BLaER1 treated with 17β-estradiol and CSF1 and Interleukin-3, amounts not matched to agents 10 nM and 100 nM (cell line): Measurements from ENCODE around the gene UBTF.

Experiments
- H3K27ac ChIP-seq, 11 experiments: shearing (Covaris generic); formaldehyde crosslinking; 2 replicates each; pipeline ENCODE4 v1.8.1; 2022
- H3K27me3 ChIP-seq, 11 experiments: shearing (Covaris generic); formaldehyde crosslinking; 2 replicates each; pipeline ENCODE4 v1.8.1; 2022
- H3K36me3 ChIP-seq, 11 experiments: shearing (Covaris generic); formaldehyde crosslinking; 2 replicates each; pipeline ENCODE4 v1.8.1; 2022
- H3K4me1 ChIP-seq, 10 experiments: shearing (Covaris generic); formaldehyde crosslinking; 2 replicates each; pipeline ENCODE4 v1.8.1; 2022
- H3K4me2 ChIP-seq, 11 experiments: shearing (Covaris generic); formaldehyde crosslinking; 2 replicates each; pipeline ENCODE4 v1.8.1; 2022
- H3K4me3 ChIP-seq, 10 experiments: shearing (Covaris generic); formaldehyde crosslinking; 2 replicates each; pipeline ENCODE4 v1.8.1; 2022
- H3K9ac ChIP-seq, 11 experiments: shearing (Covaris generic); formaldehyde crosslinking; 2 replicates each; pipeline ENCODE4 v1.8.1; 2022
- H3K9me3 ChIP-seq, 11 experiments: shearing (Covaris generic); formaldehyde crosslinking; replicated peaks in 1 of 11; 2 replicates each; pipeline ENCODE4 v1.8.1; 2022
- H4K20me1 ChIP-seq, 11 experiments: shearing (Covaris generic); formaldehyde crosslinking; 2 replicates each; pipeline ENCODE4 v1.8.1; 2022
- Cebpa-rat ChIP-seq, 11 experiments: shearing (Covaris generic); IDR thresholded peaks; 2 replicates each; pipeline ENCODE4 v1.8.1; 2022

The UBTF gene

DNA sequence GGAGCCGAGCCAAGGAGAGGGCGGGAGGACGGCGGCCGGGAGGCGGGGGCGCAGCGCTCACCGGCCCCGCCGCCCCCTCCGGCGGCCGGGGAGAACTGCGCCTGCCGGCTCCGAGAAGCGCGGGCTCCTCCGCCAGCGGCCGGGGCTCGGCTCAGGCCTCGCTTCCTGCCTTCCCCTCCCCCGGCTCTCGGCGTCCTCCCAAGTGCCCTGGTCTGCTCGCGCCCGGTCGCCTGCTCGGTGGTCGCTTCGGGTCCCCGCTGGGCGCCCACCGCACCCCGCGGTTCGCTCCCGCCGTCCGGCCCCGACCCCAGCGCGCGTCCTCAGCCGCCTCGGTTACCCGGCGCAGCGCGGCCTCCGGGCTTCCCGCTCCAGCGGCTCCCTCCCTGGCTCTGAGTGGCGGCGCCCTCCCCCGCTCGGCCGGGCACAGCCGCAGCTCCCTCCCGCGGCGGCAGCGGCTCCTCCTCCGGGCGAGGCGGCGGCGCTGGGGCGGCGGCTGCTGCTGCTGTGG, 313 bp downstream of the UBTF start:
- Histone ChIP-seq H3K27me3 (no peaks in the 10 kb centered on the region), H3K4me2 (peak overlapping the region in 10 of 11 experiments; percentile 3 to 61 (median 53); a peak in 16 of 22 replicates), H3K4me3 (peak overlapping the region; percentile 70 to 100 (median 98)), H3K9me3 (peaks cover 0 to 6% (median 0%) of the 10 kb centered on the region in 11 experiments; a peak in 4 of 22 replicates), H3K36me3 (peaks cover 25 to 38% (median 33%) of the 10 kb centered on the region in 11 experiments), H4K20me1 (peaks cover 25 to 41% (median 40%) of the 10 kb centered on the region in 11 experiments; a peak in 17 of 22 replicates), H3K4me1 (peaks cover 41 to 54% (median 49%) of the 10 kb centered on the region in 10 experiments), H3K9ac (peak overlapping the region; percentile 94 to 100 (median 99)), H3K27ac (peak overlapping the region; percentile 82 to 100 (median 99))
- no peak for TF ChIP-seq Cebpa-rat (IDR thresholded peaks at IDR 0.05)

DNA sequence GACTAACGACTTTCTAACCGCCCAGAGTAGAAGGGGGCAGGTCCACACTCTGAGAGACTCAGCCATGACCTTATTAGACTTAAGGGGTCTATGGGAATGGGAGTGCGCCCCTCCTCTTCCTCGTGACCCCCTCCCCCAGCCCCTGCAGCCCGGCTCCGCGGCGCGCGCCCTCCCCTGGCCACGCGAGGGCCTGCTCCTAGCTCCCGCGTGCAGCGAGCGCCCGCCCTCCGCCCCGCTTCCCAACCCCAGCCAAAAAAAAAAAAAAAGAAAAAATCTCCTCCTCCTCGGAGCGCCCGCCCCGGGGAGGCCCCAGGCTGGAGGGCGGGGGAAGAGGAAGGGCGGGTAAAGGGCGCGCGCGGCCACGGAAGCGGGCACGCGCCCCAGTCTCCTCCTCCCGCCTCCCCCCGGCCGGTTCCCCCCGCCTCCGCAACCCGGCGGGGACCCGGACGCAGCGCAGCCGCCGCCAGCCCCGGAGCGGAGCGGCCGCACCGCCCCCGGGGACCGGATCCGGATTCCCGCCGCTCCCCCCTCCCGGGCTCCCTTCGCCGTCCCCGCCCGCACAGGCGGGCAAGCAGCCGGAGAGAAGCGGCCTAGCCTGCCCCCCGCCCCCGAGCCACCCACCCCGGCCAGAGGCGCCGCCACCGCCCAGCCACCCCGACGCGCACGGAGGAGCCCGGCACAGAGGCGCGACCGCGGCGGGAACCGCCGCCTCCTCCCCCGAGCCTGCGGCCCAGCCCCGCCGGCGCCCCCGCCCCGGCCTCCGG, 949 bp downstream of the UBTF start:
- Histone ChIP-seq H3K4me2 (peak overlapping the region; percentile 95 to 100 (median 98)), H3K27me3 (no peaks in the 10 kb centered on the region), H3K4me1 (peaks cover 41 to 60% (median 55%) of the 10 kb centered on the region in 10 experiments), H3K36me3 (peaks cover 29 to 44% (median 39%) of the 10 kb centered on the region in 11 experiments), H3K4me3 (peak overlapping the region; percentile 70 to 100 (median 98)), H4K20me1 (peaks cover 25 to 47% (median 46%) of the 10 kb centered on the region in 11 experiments; a peak in 17 of 22 replicates), H3K9ac (peak overlapping the region; percentile 94 to 100 (median 99)), H3K27ac (peak overlapping the region; percentile 82 to 100 (median 99)), H3K9me3 (peaks cover 0 to 10% (median 0%) of the 10 kb centered on the region in 11 experiments; a peak in 4 of 22 replicates)
- TF ChIP-seq Cebpa-rat (IDR thresholded peaks at IDR 0.05), result no peak

DNA sequence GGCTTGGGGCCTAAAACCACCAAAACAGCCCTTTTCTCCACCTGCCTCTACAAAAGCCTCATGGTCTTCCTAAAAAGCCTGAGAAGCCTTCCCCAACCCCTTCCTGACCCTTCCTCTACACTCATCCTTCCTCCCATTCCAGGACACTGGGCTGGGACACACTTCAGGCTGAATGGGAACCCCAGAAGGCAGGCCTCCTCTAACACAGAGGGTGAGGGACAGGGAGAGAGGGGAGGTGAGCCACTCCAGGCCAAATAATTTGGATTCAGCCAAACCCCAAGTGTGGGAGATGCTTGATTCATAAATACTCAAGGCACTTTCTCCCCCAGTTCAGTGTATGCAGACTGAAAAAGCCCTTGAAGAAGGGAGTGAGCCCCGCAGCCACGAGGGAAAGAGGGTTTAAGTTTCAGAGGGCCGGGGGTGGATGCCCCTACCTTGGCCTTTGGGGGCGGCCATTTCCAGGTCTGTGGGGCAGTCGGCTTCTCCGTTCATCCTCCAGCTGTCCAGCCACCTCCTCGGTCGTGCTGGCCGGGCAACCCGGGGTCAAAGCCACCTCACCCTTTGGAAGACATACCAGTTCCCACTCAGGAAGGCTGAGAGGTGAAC, 1.6 kb downstream of the UBTF start:
- Histone ChIP-seq H3K4me1 (peaks cover 39 to 64% (median 60%) of the 10 kb centered on the region in 10 experiments), H4K20me1 (peaks cover 25 to 54% (median 53%) of the 10 kb centered on the region in 11 experiments; a peak in 17 of 22 replicates), H3K9me3 (peaks cover 0 to 10% (median 0%) of the 10 kb centered on the region in 11 experiments; a peak in 4 of 22 replicates), H3K4me2 (peak overlapping the region; percentile 95 to 100 (median 98)), H3K4me3 (peak overlapping the region; percentile 70 to 100 (median 98)), H3K9ac (peak overlapping the region; percentile 82 to 100 (median 99)), H3K36me3 (peaks cover 29 to 51% (median 46%) of the 10 kb centered on the region in 11 experiments), H3K27me3 (no peaks in the 10 kb centered on the region), H3K27ac (peak overlapping the region; percentile 44 to 100 (median 99); a peak in 21 of 22 replicates)
- TF ChIP-seq Cebpa-rat (IDR thresholded peaks at IDR 0.05), result no peak

DNA sequence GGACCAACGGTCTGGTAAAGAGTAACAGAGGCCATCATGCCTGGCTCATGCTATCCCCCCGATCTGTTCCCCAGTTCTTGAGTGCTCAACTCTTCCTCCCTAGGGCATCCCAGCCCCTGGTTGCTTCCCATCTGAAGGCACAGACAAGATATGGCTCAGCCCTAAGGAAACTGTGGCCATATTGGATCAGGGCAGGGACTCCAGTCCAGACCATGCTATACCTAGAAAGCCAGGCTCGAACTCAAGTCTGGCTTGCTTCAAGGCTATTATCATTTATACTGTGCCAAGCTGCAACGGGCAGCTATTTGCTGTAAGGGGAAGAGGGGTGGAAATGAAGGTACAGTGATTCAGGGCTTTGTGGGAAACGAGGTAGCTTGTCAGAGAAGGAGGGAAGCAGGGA, 2.8 kb downstream of the UBTF start:
- Histone ChIP-seq H3K4me1 (peaks cover 31 to 62% (median 58%) of the 10 kb centered on the region in 10 experiments), H3K27ac (peak overlapping the region in 8 of 11 experiments; percentile 98 to 100 (median 99); a peak in 15 of 22 replicates), H3K36me3 (peaks cover 29 to 61% (median 51%) of the 10 kb centered on the region in 11 experiments), H3K27me3 (no peaks in the 10 kb centered on the region), H3K4me3 (peak overlapping the region in 9 of 10 experiments; percentile 86 to 100 (median 98); a peak in 17 of 20 replicates), H3K9ac (peak overlapping the region in 10 of 11 experiments; percentile 82 to 100 (median 99); a peak in 18 of 22 replicates), H3K4me2 (peak overlapping the region; percentile 95 to 100 (median 98)), H3K9me3 (peaks cover 0 to 10% (median 0%) of the 10 kb centered on the region in 11 experiments; a peak in 4 of 22 replicates), H4K20me1 (peaks cover 25 to 58% (median 57%) of the 10 kb centered on the region in 11 experiments; a peak in 17 of 22 replicates)
- no peak for TF ChIP-seq Cebpa-rat (IDR thresholded peaks at IDR 0.05)

DNA sequence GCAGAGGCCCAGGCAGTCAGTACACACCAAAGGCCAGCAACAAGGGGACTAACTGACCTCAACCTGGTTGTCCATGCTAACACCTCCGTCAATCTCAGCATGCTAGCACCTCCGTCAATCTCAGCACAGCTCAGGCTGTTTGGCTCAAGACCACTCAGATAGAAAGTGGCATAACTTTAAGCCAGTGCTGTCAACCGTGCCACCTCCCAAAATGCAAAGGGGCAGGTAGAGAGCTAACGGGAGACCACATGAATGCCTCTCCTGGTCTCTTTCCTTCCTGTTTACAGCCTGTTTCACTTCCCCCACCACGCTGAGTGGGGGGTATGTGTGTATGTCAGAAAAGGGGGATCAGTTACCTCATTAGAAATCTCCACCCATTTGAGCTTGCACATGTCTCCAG, 3.3 kb downstream of the UBTF start:
- Histone ChIP-seq H3K27ac (peak overlapping the region in 8 of 11 experiments; percentile 98 to 100 (median 99); a peak in 13 of 22 replicates), H3K36me3 (peaks cover 34 to 66% (median 56%) of the 10 kb centered on the region in 11 experiments), H3K9me3 (peaks cover 0 to 10% (median 0%) of the 10 kb centered on the region in 11 experiments; a peak in 4 of 22 replicates), H4K20me1 (peaks cover 25 to 63% (median 60%) of the 10 kb centered on the region in 11 experiments; a peak in 17 of 22 replicates), H3K4me3 (peak overlapping the region in 8 of 10 experiments; percentile 88 to 100 (median 98); a peak in 15 of 20 replicates), H3K4me1 (peaks cover 37 to 67% (median 63%) of the 10 kb centered on the region in 10 experiments), H3K27me3 (no peaks in the 10 kb centered on the region), H3K9ac (peak overlapping the region in 10 of 11 experiments; percentile 4 to 100 (median 99); a peak in 17 of 22 replicates), H3K4me2 (peak overlapping the region; percentile 95 to 100 (median 98))
- no peak for TF ChIP-seq Cebpa-rat (IDR thresholded peaks at IDR 0.05)

DNA sequence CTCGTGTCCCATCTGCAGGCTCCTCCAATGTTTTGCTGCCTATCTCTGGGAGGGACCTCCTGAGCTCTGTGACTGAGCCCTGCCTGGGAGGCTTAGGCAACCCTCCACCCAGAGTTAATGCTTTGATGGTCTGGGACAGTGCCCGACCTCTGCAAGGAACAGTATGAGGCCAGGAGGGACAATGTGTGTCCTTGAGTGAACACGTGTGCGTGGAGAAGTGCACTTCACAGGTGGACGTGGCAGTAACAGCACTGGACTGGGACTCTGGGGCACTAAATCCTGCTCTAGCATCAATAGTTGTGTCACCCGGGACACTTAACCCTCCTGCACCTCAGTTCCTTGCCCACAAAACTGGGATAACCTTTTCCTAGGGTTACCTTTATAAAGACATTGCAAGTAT, 4.6 kb downstream of the UBTF start:
- Histone ChIP-seq H3K9me3 (peaks cover 0 to 10% (median 0%) of the 10 kb centered on the region in 11 experiments; a peak in 4 of 22 replicates), H3K27me3 (no peaks in the 10 kb centered on the region), H3K27ac (no peak overlapping the region), H3K9ac (peak overlapping the region in 5 of 11 experiments; percentile 2 to 61 (median 36); a peak in 5 of 22 replicates), H3K4me3 (no peak overlapping the region), H4K20me1 (peaks cover 25 to 74% (median 69%) of the 10 kb centered on the region in 11 experiments; a peak in 17 of 22 replicates), H3K4me1 (peaks cover 48 to 79% (median 75%) of the 10 kb centered on the region in 10 experiments), H3K36me3 (peaks cover 41 to 76% (median 65%) of the 10 kb centered on the region in 11 experiments), H3K4me2 (peak overlapping the region in 4 of 11 experiments; percentile 31 to 98 (median 66); a peak in 4 of 22 replicates)
- TF ChIP-seq Cebpa-rat (IDR thresholded peaks at IDR 0.05), result no peak

DNA sequence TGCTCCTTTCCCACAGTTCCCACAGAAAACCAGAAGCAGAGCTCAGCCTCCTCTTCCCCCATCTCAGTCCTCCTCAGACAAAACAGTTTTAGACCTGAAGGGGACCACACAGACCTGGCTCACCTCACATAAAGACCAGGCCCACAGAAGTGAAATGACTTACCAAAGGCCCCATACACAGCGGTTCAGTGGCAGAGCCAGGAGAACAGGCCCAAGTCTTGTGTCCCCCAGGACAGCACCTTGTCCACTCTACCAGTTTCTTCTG, 5.3 kb downstream of the UBTF start:
- Histone ChIP-seq H3K4me1 (peaks cover 55 to 87% (median 79%) of the 10 kb centered on the region in 10 experiments), H3K27me3 (no peaks in the 10 kb centered on the region), H3K36me3 (peaks cover 48 to 84% (median 73%) of the 10 kb centered on the region in 11 experiments), H3K4me3 (no peak overlapping the region), H4K20me1 (peaks cover 25 to 81% (median 75%) of the 10 kb centered on the region in 11 experiments; a peak in 18 of 22 replicates), H3K9ac (peak overlapping the region in 5 of 11 experiments; percentile 4 to 61 (median 54); a peak in 5 of 22 replicates), H3K9me3 (peaks cover 0 to 10% (median 0%) of the 10 kb centered on the region in 11 experiments; a peak in 4 of 22 replicates), H3K4me2 (peak overlapping the region in 4 of 11 experiments; percentile 31 to 95 (median 42); a peak in 7 of 22 replicates), H3K27ac (0 out of 22 replicates have a peak overlapping the region, but pooled peaks of 1 of the 11 experiments have one; percentile 32)
- TF ChIP-seq Cebpa-rat (IDR thresholded peaks at IDR 0.05), result no peak
